Fibroblast of lung (primary cell): ENCODE results near the gene HOPX. TPM values are rescaled to one million over a fixed set of nuclear protein-coding genes. Genes with fewer than 3 reads are reported as not detected.

Experiments used
- DNase-seq, 2 donors: peaks; one replicate each; pipeline versions ENCODE4 v3.0.0 to v3.0.0-alpha.2; 2010; ENCODE audit warnings: low read depth in 2 of 2
- H2AFZ ChIP-seq: 2 replicates; pipeline ENCODE4 v1.5.1; 2012; ENCODE audit warnings: low read length, control low read depth, inconsistent platforms
- H3K27ac ChIP-seq: 2 replicates; pipeline ENCODE4 v1.5.1; 2011; ENCODE audit warnings: low read length, control low read depth; ENCODE audit not compliant: insufficient read depth
- H3K27me3 ChIP-seq: 2 replicates; pipeline ENCODE4 v1.5.1; 2011; ENCODE audit warnings: mild to moderate bottlenecking, low read length; ENCODE audit not compliant: control insufficient read depth, insufficient read depth
- H3K36me3 ChIP-seq: 2 replicates; pipeline ENCODE4 v1.5.1; 2011; ENCODE audit warnings: low read length; ENCODE audit not compliant: control insufficient read depth, insufficient read depth
- H3K4me1 ChIP-seq: 2 replicates; pipeline ENCODE4 v1.5.1; 2011; ENCODE audit warnings: low read length; ENCODE audit not compliant: control insufficient read depth, insufficient read depth; ENCODE audit errors: extremely low read depth
- H3K4me2 ChIP-seq: 2 replicates; pipeline ENCODE4 v1.5.1; 2011; ENCODE audit warnings: low read length, control low read depth; ENCODE audit not compliant: insufficient read depth; ENCODE audit errors: extremely low read depth
- H3K4me3 ChIP-seq, 4 experiments: fragments of 200-600 bp in 1 of 4; sonication (generic) in 1 of 4; replicated peaks in 1 of 4; 2 replicates each; pipeline ENCODE4 v1.5.1; 2011 to 2016; ENCODE audit warnings: low read length in 4 of 4, low read depth in 3 of 4, mild to moderate bottlenecking in 3 of 4, control low read depth in 2 of 4, inconsistent platforms in 1 of 4, mixed read lengths in 1 of 4; ENCODE audit not compliant: insufficient read depth in 1 of 4; ENCODE audit errors: control extremely low read depth in 1 of 4
- H3K79me2 ChIP-seq: 2 replicates; pipeline ENCODE4 v1.5.1; 2012; ENCODE audit warnings: mild to moderate bottlenecking, low read length, inconsistent platforms; ENCODE audit not compliant: control insufficient read depth, insufficient read depth
- H3K9ac ChIP-seq: 2 replicates; pipeline ENCODE4 v1.5.1; 2011; ENCODE audit warnings: mild to moderate bottlenecking, low read length, control low read depth; ENCODE audit not compliant: insufficient read depth
- H3K9me3 ChIP-seq: 2 replicates; pipeline ENCODE4 v1.5.1; 2012; ENCODE audit warnings: low read depth, low read length; ENCODE audit not compliant: control insufficient read depth, insufficient read depth
- H4K20me1 ChIP-seq: 2 replicates; pipeline ENCODE4 v1.5.1; 2011; ENCODE audit warnings: low read length; ENCODE audit not compliant: control insufficient read depth, insufficient read depth; ENCODE audit errors: extremely low read depth
- EZH2 ChIP-seq: IDR thresholded peaks from 2 replicates; pipeline ENCODE4 v1.5.1; 2012; ENCODE audit warnings: low read length, control low read depth, mild to moderate bottlenecking; ENCODE audit errors: missing control alignments
- polyA plus RNA-seq, 2 donors: library from polyadenylated mRNA; depleted of rRNA in 1 of 2; stranded (reverse) in 1 of 2; unstranded in 1 of 2; fragments of >200 nt; gene quantifications; 2 replicates each; pipeline ENCODE4 v1.2.1, GENCODE V29; 2011 to 2012; ENCODE audit warnings: missing spikeins in 1 of 2
- total RNA-seq: library from RNA; depleted of rRNA; stranded (reverse); fragments of >200 nt; gene quantifications from 2 replicates; pipeline ENCODE4 v1.2.1, GENCODE V29; 2014
- TF ChIP-seq, protein P1 (sequence below), 2 donors: IDR thresholded peaks in 1 of 2; conservative IDR thresholded peaks in 1 of 2; 1 replicate in 1 of 2; 2 replicates in 1 of 2; pipeline ENCODE4 v1.5.1; 2011 to 2012; ENCODE audit warnings: low read length in 2 of 2, control low read depth in 1 of 2, inconsistent platforms in 1 of 2, low read depth in 1 of 2, mild to moderate bottlenecking in 1 of 2

The HOPX gene
- total and polyA plus RNA-seq, 2 donors (not counting 1 experiment from before 2014, with no cell fraction given): 2.4 to 11.4 TPM

DNA sequence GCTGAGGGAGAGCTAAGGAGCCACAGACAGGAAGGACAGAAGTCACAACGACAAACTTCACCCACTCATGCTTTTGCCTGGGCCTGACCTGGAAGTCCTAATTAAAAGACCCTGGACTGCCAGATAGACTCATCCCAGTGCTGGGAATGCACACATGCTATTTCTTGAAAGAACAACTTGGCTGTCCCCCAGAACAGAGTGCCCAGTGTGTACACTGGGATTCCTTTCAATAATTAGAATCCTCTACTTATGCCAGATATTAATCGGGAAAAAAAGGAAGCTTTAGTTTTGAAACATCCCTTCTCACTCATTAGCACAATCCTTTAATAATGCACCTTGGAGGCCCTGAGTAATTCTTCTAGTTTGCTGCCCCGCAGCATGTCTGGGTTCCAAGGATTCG, 3.4 kb downstream of the HOPX start:
- H3K9me3 ChIP-seq: no peaks in the 10 kb centered on the region
- TF ChIP-seq, protein P1, sequence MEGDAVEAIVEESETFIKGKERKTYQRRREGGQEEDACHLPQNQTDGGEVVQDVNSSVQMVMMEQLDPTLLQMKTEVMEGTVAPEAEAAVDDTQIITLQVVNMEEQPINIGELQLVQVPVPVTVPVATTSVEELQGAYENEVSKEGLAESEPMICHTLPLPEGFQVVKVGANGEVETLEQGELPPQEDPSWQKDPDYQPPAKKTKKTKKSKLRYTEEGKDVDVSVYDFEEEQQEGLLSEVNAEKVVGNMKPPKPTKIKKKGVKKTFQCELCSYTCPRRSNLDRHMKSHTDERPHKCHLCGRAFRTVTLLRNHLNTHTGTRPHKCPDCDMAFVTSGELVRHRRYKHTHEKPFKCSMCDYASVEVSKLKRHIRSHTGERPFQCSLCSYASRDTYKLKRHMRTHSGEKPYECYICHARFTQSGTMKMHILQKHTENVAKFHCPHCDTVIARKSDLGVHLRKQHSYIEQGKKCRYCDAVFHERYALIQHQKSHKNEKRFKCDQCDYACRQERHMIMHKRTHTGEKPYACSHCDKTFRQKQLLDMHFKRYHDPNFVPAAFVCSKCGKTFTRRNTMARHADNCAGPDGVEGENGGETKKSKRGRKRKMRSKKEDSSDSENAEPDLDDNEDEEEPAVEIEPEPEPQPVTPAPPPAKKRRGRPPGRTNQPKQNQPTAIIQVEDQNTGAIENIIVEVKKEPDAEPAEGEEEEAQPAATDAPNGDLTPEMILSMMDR (conservative IDR thresholded peaks at IDR 0.05 in 1 of 2, IDR thresholded peaks at IDR 0.05 in 1 of 2; ENCODE audit: low read depth in 1 of 2, low read length in 2 of 2): no peak
- no peak for TF ChIP-seq EZH2
- H3K27me3 ChIP-seq: peaks cover 14% of the 10 kb centered on the region
- no peaks in the 10 kb centered on the region for H4K20me1 ChIP-seq
- no peaks in the 10 kb centered on the region for H3K36me3 ChIP-seq
- no peak overlapping the region for H3K4me3 ChIP-seq
- H3K79me2 ChIP-seq: no peaks in the 10 kb centered on the region
- no peak overlapping the region for H3K4me2 ChIP-seq
- no peak overlapping the region for H2AFZ ChIP-seq
- H3K27ac ChIP-seq: no peak overlapping the region
- no peak overlapping the region for H3K9ac ChIP-seq
- no peaks in the 10 kb centered on the region for H3K4me1 ChIP-seq
- no peak for DNase-seq

DNA sequence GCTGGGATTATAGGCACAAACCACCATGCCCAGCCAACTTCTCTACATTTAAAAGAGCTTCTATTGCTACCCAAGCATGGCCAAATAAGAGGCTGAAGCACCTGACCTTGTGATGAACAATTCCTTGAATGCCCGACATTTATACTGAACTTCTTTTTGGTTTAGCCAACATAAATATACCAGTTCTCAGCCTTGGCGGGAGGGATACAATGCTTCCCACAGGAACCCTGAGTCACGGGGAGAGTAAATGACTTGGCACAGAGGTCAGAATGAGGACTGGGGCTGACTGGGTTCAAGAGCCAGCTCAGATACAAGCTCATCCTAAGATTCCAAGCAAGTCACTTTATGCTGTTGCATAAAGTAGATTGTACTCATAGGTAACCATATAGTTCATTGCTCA, 6.1 kb downstream of the HOPX start:
- Histone ChIP-seq H3K4me3 (no peak overlapping the region), H4K20me1 (no peaks in the 10 kb centered on the region), H3K9ac (no peak overlapping the region), H3K79me2 (no peaks in the 10 kb centered on the region), H2AFZ (no peak overlapping the region), H3K27me3 (peaks cover 2% of the 10 kb centered on the region), H3K9me3 (no peaks in the 10 kb centered on the region), H3K27ac (no peak overlapping the region), H3K4me1 (no peaks in the 10 kb centered on the region), H3K36me3 (no peaks in the 10 kb centered on the region), H3K4me2 (no peak overlapping the region)
- DNase-seq: peak in 1 of 2 donors; percentile 64
- TF ChIP-seq EZH2: no peak
- TF ChIP-seq, protein P1 (conservative IDR thresholded peaks at IDR 0.05 in 1 of 2, IDR thresholded peaks at IDR 0.05 in 1 of 2; ENCODE audit: low read depth in 1 of 2, low read length in 2 of 2): no peak

DNA sequence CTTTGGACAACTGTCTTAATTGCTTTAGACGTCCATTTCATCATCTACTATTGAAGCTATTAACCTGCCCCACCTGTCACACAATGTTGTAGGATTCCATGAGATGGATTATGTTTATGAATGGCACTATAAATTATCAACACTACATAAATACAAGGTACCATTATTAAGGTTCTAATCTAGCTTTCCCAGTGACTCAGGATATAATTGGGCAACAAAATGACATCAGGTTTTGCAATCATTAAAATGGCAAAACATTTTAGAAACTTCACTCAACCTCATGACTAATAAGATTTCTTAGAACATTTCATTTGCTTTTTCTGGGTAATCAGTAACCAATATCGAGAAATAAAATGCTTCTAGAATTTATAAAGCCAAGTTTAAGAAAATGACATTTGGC, 9.2 kb downstream of the HOPX start:
- no peaks in the 10 kb centered on the region for H3K79me2 ChIP-seq
- H3K36me3 ChIP-seq: no peaks in the 10 kb centered on the region
- DNase-seq: peak in 1 of 2 donors; percentile 52
- H3K4me3 ChIP-seq: no peak overlapping the region
- TF ChIP-seq EZH2: no peak
- TF ChIP-seq, protein P1 (conservative IDR thresholded peaks at IDR 0.05 in 1 of 2, IDR thresholded peaks at IDR 0.05 in 1 of 2; ENCODE audit: low read depth in 1 of 2, low read length in 2 of 2): no peak
- H3K9me3 ChIP-seq: no peaks in the 10 kb centered on the region
- H3K4me2 ChIP-seq: no peak overlapping the region
- H4K20me1 ChIP-seq: no peaks in the 10 kb centered on the region
- H3K4me1 ChIP-seq: no peaks in the 10 kb centered on the region
- H3K27ac ChIP-seq: no peak overlapping the region
- peaks cover 2% of the 10 kb centered on the region for H3K27me3 ChIP-seq
- no peak overlapping the region for H3K9ac ChIP-seq
- H2AFZ ChIP-seq: no peak overlapping the region
